Endothelial cell (in vitro differentiated cells): ENCODE measurements around the gene C4B. TPM values are rescaled to one million over a fixed set of nuclear protein-coding genes. Genes with fewer than 3 reads are reported as not detected.
"Not testable (repeated sequence)": the region's sequence is repeated elsewhere in the genome, so short reads cannot be mapped to it uniquely, and the experiment has no call there.

ENCODE experiments used
- DNase-seq: peaks from one replicate; pipeline ENCODE4 v3.0.0; 2021; ENCODE audit warnings: low spot score
- H3K27ac Mint-ChIP-seq: one replicate; pipeline ENCODE4 v1.8.0; 2021; ENCODE audit warnings: mixed read lengths, inconsistent platforms; ENCODE audit not compliant: unreplicated experiment
- H3K27me3 Mint-ChIP-seq: one replicate; pipeline ENCODE4 v1.8.0; 2021; ENCODE audit warnings: mild to moderate bottlenecking, moderate library complexity, mixed read lengths, inconsistent platforms; ENCODE audit not compliant: unreplicated experiment
- H3K36me3 Mint-ChIP-seq: one replicate; pipeline ENCODE4 v1.8.0; 2021; ENCODE audit warnings: mild to moderate bottlenecking, low read depth, mixed read lengths, inconsistent platforms; ENCODE audit not compliant: unreplicated experiment
- H3K4me1 Mint-ChIP-seq: one replicate; pipeline ENCODE4 v1.8.0; 2021; ENCODE audit warnings: mild to moderate bottlenecking, mixed read lengths, inconsistent platforms; ENCODE audit not compliant: unreplicated experiment
- H3K4me3 Mint-ChIP-seq: one replicate; pipeline ENCODE4 v1.8.0; 2021; ENCODE audit warnings: mild to moderate bottlenecking, mixed read lengths, inconsistent platforms; ENCODE audit not compliant: unreplicated experiment
- H3K9me3 Mint-ChIP-seq: one replicate; pipeline ENCODE4 v1.8.0; 2021; ENCODE audit warnings: mixed read lengths, inconsistent platforms; ENCODE audit not compliant: unreplicated experiment
- CTCF ChIP-seq: fragments of 200-600 bp; sonication (generic); IDR thresholded peaks from one replicate; pipeline ENCODE4 v1.5.0; 2021; ENCODE audit warnings: antibody characterized with exemption; ENCODE audit not compliant: unreplicated experiment
- long read RNA-seq: library from polyadenylated mRNA; unstranded; transcript quantifications from one replicate; pipeline ENCODE4 v2.0.0, GENCODE V29; 2020; ENCODE audit not compliant: unreplicated experiment
- total RNA-seq: library from RNA; stranded (reverse); fragmentation: NEBNext Ultra II Directional; extraction: Animal tissue kit (Norgen Biotek cat#: 25700); gene quantifications from one replicate; pipeline ENCODE4 v1.2.1, GENCODE V29; 2021; ENCODE audit not compliant: unreplicated experiment

Gene C4B
- total RNA-seq: 4.6 TPM
- long read RNA-seq, partial matches to known transcripts: 1 of 1 reads
- long read RNA-seq, other reads (novel, unspliced or antisense): 0 of 1 reads

- H3K4me3 Mint-ChIP-seq, H3K27me3 Mint-ChIP-seq, H3K4me1 Mint-ChIP-seq, H3K9me3 Mint-ChIP-seq, H3K27ac Mint-ChIP-seq, DNase-seq, H3K36me3 Mint-ChIP-seq: not testable (repeated sequence)
Measured at GRCh38 chr6:32014547-32014946, at the start of gene C4B. Gene C4B, plus strand, starts transcription at chr6:32014795. Its CDS starts 51 bp downstream, at chr6:32014846.

GRCh38 chr6:31965700-31966099 is 48.9 kb upstream of the C4B start:
- Mint-ChIP-seq H3K27me3 (peaks cover 8% of the 10 kb centered on the region), H3K36me3 (peaks cover 44% of the 10 kb centered on the region), H3K4me3 (no peak overlapping the region), H3K4me1 (no peaks in the 10 kb centered on the region), H3K27ac (no peak overlapping the region), H3K9me3 (no peaks in the 10 kb centered on the region)
- DNase-seq: no peak
- TF ChIP-seq CTCF: no peak

- H3K27ac Mint-ChIP-seq: no peak overlapping the region
- no peak for DNase-seq
- H3K9me3 Mint-ChIP-seq: no peaks in the 10 kb centered on the region
- no peak for TF ChIP-seq CTCF
- peaks cover 6% of the 10 kb centered on the region for H3K27me3 Mint-ChIP-seq
- no peak overlapping the region for H3K4me3 Mint-ChIP-seq
- H3K4me1 Mint-ChIP-seq: no peaks in the 10 kb centered on the region
- H3K36me3 Mint-ChIP-seq: peaks cover 43% of the 10 kb centered on the region
Measured at GRCh38 chr6:31966506-31966905, 48.1 kb upstream of the C4B start.

- no peak for TF ChIP-seq CTCF
- Mint-ChIP-seq H3K27ac (no peak overlapping the region), H3K4me1 (no peaks in the 10 kb centered on the region), H3K36me3 (peaks cover 35% of the 10 kb centered on the region), H3K27me3 (peaks cover 9% of the 10 kb centered on the region), H3K4me3 (peak overlapping the region; percentile 76), H3K9me3 (no peaks in the 10 kb centered on the region)
- DNase-seq: no peak
Measured at GRCh38 chr6:31966997-31967925, 47.3 kb upstream of the C4B start.

- H3K36me3 Mint-ChIP-seq: peaks cover 32% of the 10 kb centered on the region
- H3K9me3 Mint-ChIP-seq: no peaks in the 10 kb centered on the region
Measured at GRCh38 chr6:31967926-31968320, 46.7 kb upstream of the C4B start.

More at GRCh38 chr6:31967926-31968320, 46.7 kb upstream of the C4B start:
- Mint-ChIP-seq H3K4me1 (peaks cover 4% of the 10 kb centered on the region), H3K27ac (no peak overlapping the region), H3K4me3 (peak overlapping the region; percentile 76), H3K27me3 (peaks cover 6% of the 10 kb centered on the region)
- DNase-seq: no peak
- no peak for TF ChIP-seq CTCF
